ENCODE data around the gene SNX32. TPM values are rescaled to one million over a fixed set of nuclear protein-coding genes. Genes with fewer than 3 reads are reported as not detected.
A peak's percentile ranks its signal among the peaks of the same experiment; 100 is the strongest.

Gene SNX32
- total and polyA plus RNA-seq, 2 of the 13 experiments (the other 11 are each of a cell fraction or from before 2014, with no cell fraction given), result 0.09 to 0.34 TPM

- TF ChIP-seq ZBTB33 (CRISPR knock-in tag; IDR thresholded peaks at IDR 0.05) (no peak), PITX1 (CRISPR knock-in tag; IDR thresholded peaks at IDR 0.05) (no peak), GATAD1 (CRISPR knock-in tag; IDR thresholded peaks at IDR 0.05) (no peak), ESRRA (CRISPR knock-in tag; IDR thresholded peaks at IDR 0.05; ENCODE audit: low read depth) (no peak), MAX (IDR thresholded peaks at IDR 0.05) (peak; percentile 29; the same call in 1 of the 2 replicates), TBX2 (CRISPR knock-in tag; IDR thresholded peaks at IDR 0.05; ENCODE audit: borderline replicate concordance) (no peak), SPEN (CRISPR knock-in tag; IDR thresholded peaks at IDR 0.05; ENCODE audit: low read depth) (peak; percentile 18; the same call in 1 of the 2 replicates), ZNF441 (CRISPR knock-in tag; IDR thresholded peaks at IDR 0.05; ENCODE audit: borderline replicate concordance) (peak; percentile 82), IRX3 (CRISPR knock-in tag; IDR thresholded peaks at IDR 0.05; ENCODE audit: borderline replicate concordance, low read depth) (no peak), TAF15 (IDR thresholded peaks at IDR 0.05; ENCODE audit: low read depth, low read length, poor library complexity, severe bottlenecking) (no peak), ZNF501 (CRISPR knock-in tag; IDR thresholded peaks at IDR 0.05) (no peak), HNF4G (IDR thresholded peaks at IDR 0.05; ENCODE audit: borderline replicate concordance, low read depth, low read length) (no peak), HNF4G (CRISPR knock-in tag; IDR thresholded peaks at IDR 0.05; ENCODE audit: borderline replicate concordance, low read depth) (peak; percentile 61; the same call in 1 of the 2 replicates), SALL1 (CRISPR knock-in tag; IDR thresholded peaks at IDR 0.05) (peak; percentile 46; the same call in 1 of the 2 replicates), GPBP1L1 (CRISPR knock-in tag; IDR thresholded peaks at IDR 0.05) (no peak), SNAPC5 (CRISPR knock-in tag; IDR thresholded peaks at IDR 0.05; ENCODE audit: borderline replicate concordance) (no peak), ETV5 (CRISPR knock-in tag; IDR thresholded peaks at IDR 0.05; ENCODE audit: borderline replicate concordance) (0 out of 2 replicates have a peak, but pooled peaks have one; percentile 26), ZNF20 (CRISPR knock-in tag; IDR thresholded peaks at IDR 0.05) (no peak), ZNF230 (CRISPR knock-in tag; IDR thresholded peaks at IDR 0.05) (0 out of 2 replicates have a peak, but pooled peaks have one; percentile 37), MEIS2 (CRISPR knock-in tag; IDR thresholded peaks at IDR 0.05) (0 out of 2 replicates have a peak, but pooled peaks have one; percentile 43), UBTF (CRISPR knock-in tag; IDR thresholded peaks at IDR 0.05) (peak; percentile 53; the same call in 1 of the 2 replicates), SP2 (CRISPR knock-in tag; IDR thresholded peaks at IDR 0.05) (no peak)
Observed at GRCh38 chr11:65794570-65795510, 38.9 kb upstream of the SNX32 start (continued).
